T-helper 9 cell (primary cell): ENCODE data around the gene DHCR24.

Source experiments
- DNase-seq: peaks from one replicate; pipeline ENCODE4 v3.0.0-alpha.2; 2020

The DHCR24 gene

GRCh38 chr1:54844564-54844963, 42.4 kb downstream of the DHCR24 start:
- DNase-seq: no peak

- no peak for DNase-seq
Observed at GRCh38 chr1:54843449-54843848, 43.5 kb downstream of the DHCR24 start.

- DNase-seq: no peak
Observed at GRCh38 chr1:54842963-54843362, 44.0 kb downstream of the DHCR24 start.

- no peak for DNase-seq
Observed at GRCh38 chr1:54842206-54842915, 44.6 kb downstream of the DHCR24 start.

- no peak for DNase-seq
Observed at GRCh38 chr1:54839824-54840223, 47.2 kb downstream of the DHCR24 start.

- no peak for DNase-seq
Observed at GRCh38 chr1:54838565-54839180, 48.3 kb downstream of the DHCR24 start.

GRCh38 chr1:54837002-54837853, 49.8 kb downstream of the DHCR24 start:
- no peak for DNase-seq

GRCh38 chr1:54836594-54836993, 50.4 kb downstream of the DHCR24 start:
- DNase-seq: no peak

GRCh38 chr1:54835970-54836369, 51.0 kb downstream of the DHCR24 start:
- DNase-seq: no peak

- no peak for DNase-seq
Observed at GRCh38 chr1:54835131-54835898, 51.7 kb downstream of the DHCR24 start.

GRCh38 chr1:54834007-54834541, 52.9 kb downstream of the DHCR24 start:
- DNase-seq: no peak

- no peak for DNase-seq
Observed at GRCh38 chr1:54833121-54833520, 53.9 kb downstream of the DHCR24 start.

GRCh38 chr1:54826226-54826816, 60.7 kb downstream of the DHCR24 start:
- DNase-seq: no peak

- no peak for DNase-seq
Observed at GRCh38 chr1:54825696-54826095, 61.3 kb downstream of the DHCR24 start.

- no peak for DNase-seq
Observed at GRCh38 chr1:54823670-54824069, 63.3 kb downstream of the DHCR24 start.

- DNase-seq: no peak
Observed at GRCh38 chr1:54819733-54820132, 67.3 kb downstream of the DHCR24 start.

GRCh38 chr1:54819195-54819536, 67.8 kb downstream of the DHCR24 start:
- DNase-seq: no peak

- DNase-seq: no peak
Observed at GRCh38 chr1:54818461-54819194, 68.4 kb downstream of the DHCR24 start.

GRCh38 chr1:54816951-54817350, 70.0 kb downstream of the DHCR24 start:
- DNase-seq: no peak

GRCh38 chr1:54816130-54816529, 70.9 kb downstream of the DHCR24 start:
- DNase-seq: no peak

- DNase-seq: no peak
Observed at GRCh38 chr1:54815086-54815876, 71.7 kb downstream of the DHCR24 start.
